Lung (tissue), 12 donors: ENCODE measurements around the gene CCDC102A. TPM values are rescaled to one million over a fixed set of nuclear protein-coding genes. Genes with fewer than 3 reads are reported as not detected.

Source experiments
- ATAC-seq: fragments of 200-7000 bp; cut with Tn5 transposase; one replicate; pipeline ENCODE4 v1.9.1; 2020; ENCODE audit warnings: moderate number of reproducible peaks; ENCODE audit not compliant: insufficient read depth, low FRiP score
- DNase-seq, 3 donors: peaks; one replicate each; pipeline ENCODE4 v3.0.0-alpha.2; 2013 to 2017
- H3K27ac ChIP-seq, 2 donors: one replicate each; pipeline ENCODE4 v1.5.1; 2013; ENCODE audit warnings: mild to moderate bottlenecking in 2 of 2, moderate library complexity in 2 of 2, control low read depth in 1 of 2, inconsistent platforms in 1 of 2, low read depth in 1 of 2, low read length in 1 of 2
- H3K27me3 ChIP-seq, 3 donors: one replicate each; pipeline ENCODE4 v1.5.1; 2013; ENCODE audit warnings: low read length in 2 of 3; ENCODE audit not compliant: control insufficient read depth in 3 of 3, insufficient read depth in 3 of 3
- H3K36me3 ChIP-seq, 4 donors: one replicate each; pipeline ENCODE4 v1.5.1; 2013; ENCODE audit warnings: low read length in 4 of 4, mild to moderate bottlenecking in 1 of 4, moderate library complexity in 1 of 4; ENCODE audit not compliant: control insufficient read depth in 4 of 4, insufficient read depth in 4 of 4
- H3K4me1 ChIP-seq, 5 donors: one replicate each; pipeline ENCODE4 v1.5.1; 2013; ENCODE audit warnings: low read length in 5 of 5, mild to moderate bottlenecking in 2 of 5, moderate library complexity in 1 of 5; ENCODE audit not compliant: control insufficient read depth in 5 of 5, insufficient read depth in 5 of 5
- H3K4me3 ChIP-seq: one replicate; pipeline ENCODE4 v1.5.1; 2013; ENCODE audit warnings: mild to moderate bottlenecking, control low read depth, moderate library complexity
- H3K9ac ChIP-seq, 2 donors: one replicate each; pipeline ENCODE4 v1.5.1; 2013; ENCODE audit warnings: low read length in 2 of 2, control low read depth in 1 of 2; ENCODE audit not compliant: insufficient read depth in 1 of 2
- H3K9me3 ChIP-seq, 4 donors: one replicate each; pipeline ENCODE4 v1.5.1; 2013; ENCODE audit warnings: low read length in 3 of 4, mild to moderate bottlenecking in 1 of 4, moderate library complexity in 1 of 4; ENCODE audit not compliant: control insufficient read depth in 4 of 4, insufficient read depth in 3 of 4
- CTCF ChIP-seq: IDR thresholded peaks from 2 replicates; pipeline ENCODE4 v1.5.1; 2012; ENCODE audit warnings: mild to moderate bottlenecking; ENCODE audit errors: control extremely low read depth, extremely low read depth
- WGBS, 2 donors: extraction: QIAGEN DNeasy Blood & Tissue Kit; methylation state at CpG; one replicate each; pipeline ENCODE4 v1.1.7; 2013; 5-methylcytosine and 5-hydroxymethylcytosine counted together
- polyA plus RNA-seq, 2 donors: library from polyadenylated mRNA; stranded (reverse); fragments of 200-250 nt; gene quantifications; one replicate each; pipeline ENCODE4 v1.2.1, GENCODE V29; 2013
- total RNA-seq, 2 donors: library from RNA; depleted of rRNA in 1 of 2; stranded (reverse); fragments of >200 nt in 1 of 2; gene quantifications; one replicate each; pipeline ENCODE4 v1.2.1, GENCODE V29; 2014 to 2021
- donor health status: control.
- donor health status: control.
- donor health status: Bipolar disorder and iron deficiency.
- donor health status: healthy.
- donor health status: DM: yes; HTN: yes; CAD: no.

Gene CCDC102A
- total and polyA plus RNA-seq, 4 donors: 3.6 to 14.0 (median 6.9) TPM

DNA sequence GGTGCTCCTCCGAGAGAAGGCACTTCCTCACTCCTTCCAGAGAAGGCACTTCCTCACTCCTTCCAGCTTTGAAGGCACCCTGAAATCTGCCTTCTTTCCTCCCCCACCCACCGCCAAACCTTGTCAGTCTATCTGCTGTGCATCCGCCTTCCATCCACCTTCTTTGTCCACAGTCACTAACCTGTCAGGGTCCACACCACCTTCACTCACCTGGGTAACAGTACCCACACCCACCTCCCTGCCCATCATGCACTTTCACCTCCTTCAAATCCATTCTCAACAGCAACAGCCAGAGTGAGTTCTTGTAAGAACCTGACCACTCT is 5.2 kb downstream of the CCDC102A start:
- H3K9me3 ChIP-seq: no peaks in the 10 kb centered on the region
- DNase-seq (no peak), ATAC-seq (no peak)
- no peak overlapping the region for H3K4me3 ChIP-seq
- H3K4me1 ChIP-seq: peaks cover 0 to 31% (median 15%) of the 10 kb centered on the region in 5 donors
- 67 to 85% methylated on average over 3 of the region's 3 CpGs for WGBS, 2 donors
- no peak overlapping the region for H3K27ac ChIP-seq
- TF ChIP-seq CTCF: no peak
- H3K27me3 ChIP-seq: no peaks in the 10 kb centered on the region
- H3K36me3 ChIP-seq: peaks cover 0 to 5% (median 0%) of the 10 kb centered on the region in 4 donors
- H3K9ac ChIP-seq: no peak overlapping the region

DNA sequence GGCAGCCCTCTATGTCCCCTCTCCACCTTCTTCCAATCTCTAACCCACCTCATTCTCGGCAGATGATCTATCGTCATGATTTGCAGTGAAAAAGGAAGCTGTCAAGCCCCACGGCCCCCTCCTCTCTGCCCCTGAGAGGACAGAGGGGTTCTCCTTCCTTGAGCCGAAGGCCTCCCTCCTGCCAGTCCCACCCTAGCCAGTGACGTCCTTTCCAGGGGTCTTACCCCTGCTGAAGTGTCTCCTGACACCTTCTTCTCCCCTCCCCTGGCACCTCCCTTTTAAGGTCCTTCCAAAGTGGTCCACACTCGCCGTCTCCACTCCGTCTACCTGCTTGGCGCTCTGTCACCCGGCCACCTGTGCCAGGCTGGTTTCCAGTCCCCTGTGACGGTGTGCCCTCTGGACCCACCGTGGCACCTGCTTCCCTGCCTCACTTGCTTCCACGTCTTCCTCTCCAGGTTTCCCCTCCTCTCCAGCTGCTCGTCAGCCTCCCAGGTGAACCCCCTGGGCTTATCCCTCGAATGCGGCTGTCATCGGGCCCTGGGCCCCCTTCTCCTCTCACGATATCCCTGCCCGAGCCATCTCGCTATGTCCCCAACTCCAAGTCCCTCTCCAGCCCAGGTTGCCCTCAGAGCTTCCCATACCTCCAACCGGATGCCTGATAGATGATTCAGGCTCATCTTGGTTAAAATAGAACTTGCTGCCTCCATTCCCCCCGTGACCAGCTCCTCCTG is 5.7 kb downstream of the CCDC102A start:
- H3K27ac ChIP-seq: peak overlapping the region in 1 of 2 donors; percentile 62
- ATAC-seq (no peak), DNase-seq (no peak)
- H3K9me3 ChIP-seq: no peaks in the 10 kb centered on the region
- no peaks in the 10 kb centered on the region for H3K27me3 ChIP-seq
- no peak overlapping the region for H3K4me3 ChIP-seq
- no peak overlapping the region for H3K9ac ChIP-seq
- peaks cover 0 to 31% (median 15%) of the 10 kb centered on the region in 5 donors for H3K4me1 ChIP-seq
- no peak for TF ChIP-seq CTCF
- WGBS, 2 donors: 65 to 78% methylated on average over 22 of the region's 22 CpGs
- H3K36me3 ChIP-seq: peaks cover 0 to 5% (median under 1%) of the 10 kb centered on the region in 4 donors

- H3K9me3 ChIP-seq: no peaks in the 10 kb centered on the region
- 15 to 24% methylated on average over 7 of the region's 7 CpGs for WGBS, 2 donors
- H3K9ac ChIP-seq: no peak overlapping the region
- peaks cover 0 to 5% (median under 1%) of the 10 kb centered on the region in 4 donors for H3K36me3 ChIP-seq
- no peak overlapping the region for H3K4me3 ChIP-seq
- no peak for DNase-seq
- no peak for TF ChIP-seq CTCF
- ATAC-seq: peak; percentile 14
- H3K27me3 ChIP-seq: no peaks in the 10 kb centered on the region
- H3K27ac ChIP-seq: peak overlapping the region in 1 of 2 donors; percentile 62
- peaks cover 0 to 28% (median 15%) of the 10 kb centered on the region in 5 donors for H3K4me1 ChIP-seq
Observed at GRCh38 chr16:57530104-57530521, 6.3 kb downstream of the CCDC102A start.
